SH-SY5Y (cell line): ENCODE data around the gene MAP3K7.

Experiments used
- GATA2 ChIP-seq: IDR thresholded peaks from 2 replicates; pipeline ENCODE4 v1.6.1; 2011; ENCODE audit warnings: mild to moderate bottlenecking, low read depth, low read length
- GATA3 ChIP-seq: IDR thresholded peaks from 2 replicates; pipeline ENCODE4 v1.6.1; 2011; ENCODE audit warnings: low read depth, mild to moderate bottlenecking, low read length, moderate library complexity

DNA sequence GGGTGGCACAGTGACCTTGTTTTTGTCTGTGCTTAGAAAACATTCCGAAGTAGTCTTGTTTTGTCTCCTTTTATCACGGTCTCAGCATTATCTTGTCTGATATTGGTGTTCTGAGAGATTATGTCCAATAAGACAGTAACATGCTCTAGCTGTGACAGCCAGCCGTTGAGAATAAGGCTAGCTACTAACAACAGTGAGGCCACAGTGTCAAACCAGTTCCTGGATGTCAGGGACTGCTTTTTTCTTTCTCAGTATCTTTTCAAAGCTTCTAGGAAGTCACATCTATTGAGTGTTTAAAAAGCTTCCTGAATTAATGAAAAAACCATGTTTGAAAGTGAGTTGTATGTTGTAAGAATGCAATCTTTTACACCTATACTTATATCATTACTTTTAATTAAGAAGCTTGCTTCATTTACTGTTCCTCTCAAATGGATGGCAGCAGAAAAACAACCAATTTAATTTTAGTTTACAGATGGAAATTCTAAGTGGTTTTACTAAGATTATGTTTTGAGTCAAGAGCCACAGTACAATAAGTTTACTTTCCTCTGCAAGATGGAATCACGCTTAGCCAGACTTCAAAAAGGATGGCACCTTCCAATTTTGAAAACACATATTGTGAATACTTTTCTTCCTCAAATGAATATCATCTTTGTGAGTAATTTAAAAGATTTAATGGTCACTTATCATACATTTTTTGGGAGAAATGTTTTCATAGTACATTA lies 53.1 kb downstream of the MAP3K7 start:
- TF ChIP-seq GATA3: no peak
- TF ChIP-seq GATA2: no peak
